ENCODE measurements around the gene ANTXR2. TPM values are rescaled to one million over a fixed set of nuclear protein-coding genes. Genes with fewer than 3 reads are reported as not detected.

ANTXR2 gene
- total and polyA plus RNA-seq, 9 of the 15 experiments (the other 6 are each of a cell fraction or from before 2014, with no cell fraction given): 10.1 to 83.8 (median 60.3) TPM

- H3K4me3 ChIP-seq: no peak overlapping the region
- H3K9me1 ChIP-seq (ENCODE audit: control insufficient read depth, insufficient read depth, low read length): no peaks in the 10 kb centered on the region
- in situ Hi-C loops (cut with MboI) (no loop called here), intact Hi-C loops (cut with micrococcal nuclease) (no loop called here)
- no peak for TF ChIP-seq CHAMP1 (IDR thresholded peaks at IDR 0.05)
- no peak for TF ChIP-seq USF2 (CRISPR knock-in tag; IDR thresholded peaks at IDR 0.05)
- no peak for TF ChIP-seq TCF7 (IDR thresholded peaks at IDR 0.05; ENCODE audit: borderline replicate concordance)
- TF ChIP-seq ZNF282 (CRISPR knock-in tag; IDR thresholded peaks at IDR 0.05): no peak
- no peak for TF ChIP-seq RFX5 (IDR thresholded peaks at IDR 0.05; ENCODE audit: low read depth, low read length)
- TF ChIP-seq RBM22 (IDR thresholded peaks at IDR 0.05; ENCODE audit: low read depth, low read length, poor library complexity, severe bottlenecking): no peak
- TF ChIP-seq HDGF (IDR thresholded peaks at IDR 0.05): no peak
- TF ChIP-seq SMAD4 (CRISPR knock-in tag; conservative IDR thresholded peaks at IDR 0.05): no peak
- TF ChIP-seq TRIM25 (IDR thresholded peaks at IDR 0.05; ENCODE audit: borderline replicate concordance): no peak
- TF ChIP-seq HMG20B (CRISPR knock-in tag; IDR thresholded peaks at IDR 0.05): no peak
- TF ChIP-seq NFIX (CRISPR knock-in tag; IDR thresholded peaks at IDR 0.05; ENCODE audit: low read depth): no peak
- no peak for TF ChIP-seq MTA3 (IDR thresholded peaks at IDR 0.05; ENCODE audit: borderline replicate concordance)
- no peak for TF ChIP-seq ESRRB (CRISPR knock-in tag; IDR thresholded peaks at IDR 0.05; ENCODE audit: borderline replicate concordance)
- TF ChIP-seq SMARCE1 (IDR thresholded peaks at IDR 0.05): no peak
- TF ChIP-seq KDM2B (CRISPR knock-in tag; IDR thresholded peaks at IDR 0.05): no peak
- no peaks in the 10 kb centered on the region; the same call in 1 of the 2 replicates for H3K9me3 ChIP-seq (replicated peaks; ENCODE audit: control insufficient read depth, insufficient read depth, low read depth, low read length)
- no peak overlapping the region for H3K9ac ChIP-seq (ENCODE audit: insufficient read depth in 1 of 2, low read depth in 2 of 2, low read length in 2 of 2)
- no peak overlapping the region for H2AFZ ChIP-seq (ENCODE audit: low read depth, low read length)
- ChIA-PET POLR2A (no interaction called here), CTCF (ENCODE audit: low intra/inter-chr PET ratio) (no interaction called here)
- FAIRE-seq (no peak), ATAC-seq (no peak), DNase-seq (ENCODE audit: extremely low read depth in 1 of 4, low spot score in 3 of 4) (no peak)
- H3K27me3 ChIP-seq (ENCODE audit: control insufficient read depth in 2 of 2, insufficient read depth in 2 of 2, low read length in 2 of 2): no peaks in the 10 kb centered on the region
- H4K20me1 ChIP-seq (replicated peaks; ENCODE audit: control insufficient read depth, insufficient read depth, low read length): no peaks in the 10 kb centered on the region
- H3K4me1 ChIP-seq (replicated peaks in 1 of 2; ENCODE audit: control insufficient read depth in 2 of 2, insufficient read depth in 2 of 2, low read length in 2 of 2): no peaks in the 10 kb centered on the region
- no TSS peak for BruUV-seq (replicated peaks)
- no peak overlapping the region for H3K4me2 ChIP-seq (ENCODE audit: insufficient read depth, low read length)
- no peak overlapping the region for H3K27ac ChIP-seq (ENCODE audit: extremely low read depth, low read depth, low read length)
- no peaks in the 10 kb centered on the region for H3K36me3 ChIP-seq (ENCODE audit: control insufficient read depth, insufficient read depth, low read length)
- no peaks in the 10 kb centered on the region for H3K79me2 ChIP-seq (ENCODE audit: control insufficient read depth, insufficient read depth, low read length)
- 85% methylated on average over 3 of the region's 3 CpGs for WGBS (ENCODE audit: insufficient coverage, low coverage, missing lambda C conversion rate)
Measured at GRCh38 chr4:79920163-79920853, 152.7 kb downstream of the ANTXR2 start.

Measured in K562 (cell line).